Stimulated activated CD4-positive, alpha-beta T cell treated with anti-CD3 and anti-CD28 coated beads, Interleukin-4, amount 100 ng/mL, for 4 hours (primary cell): ENCODE measurements around the gene MYO5C.

Source experiments
- DNase-seq, 2 experiments: peaks; one replicate each; pipeline ENCODE4 v3.0.0-alpha.2; 2020

The MYO5C gene, protein sequence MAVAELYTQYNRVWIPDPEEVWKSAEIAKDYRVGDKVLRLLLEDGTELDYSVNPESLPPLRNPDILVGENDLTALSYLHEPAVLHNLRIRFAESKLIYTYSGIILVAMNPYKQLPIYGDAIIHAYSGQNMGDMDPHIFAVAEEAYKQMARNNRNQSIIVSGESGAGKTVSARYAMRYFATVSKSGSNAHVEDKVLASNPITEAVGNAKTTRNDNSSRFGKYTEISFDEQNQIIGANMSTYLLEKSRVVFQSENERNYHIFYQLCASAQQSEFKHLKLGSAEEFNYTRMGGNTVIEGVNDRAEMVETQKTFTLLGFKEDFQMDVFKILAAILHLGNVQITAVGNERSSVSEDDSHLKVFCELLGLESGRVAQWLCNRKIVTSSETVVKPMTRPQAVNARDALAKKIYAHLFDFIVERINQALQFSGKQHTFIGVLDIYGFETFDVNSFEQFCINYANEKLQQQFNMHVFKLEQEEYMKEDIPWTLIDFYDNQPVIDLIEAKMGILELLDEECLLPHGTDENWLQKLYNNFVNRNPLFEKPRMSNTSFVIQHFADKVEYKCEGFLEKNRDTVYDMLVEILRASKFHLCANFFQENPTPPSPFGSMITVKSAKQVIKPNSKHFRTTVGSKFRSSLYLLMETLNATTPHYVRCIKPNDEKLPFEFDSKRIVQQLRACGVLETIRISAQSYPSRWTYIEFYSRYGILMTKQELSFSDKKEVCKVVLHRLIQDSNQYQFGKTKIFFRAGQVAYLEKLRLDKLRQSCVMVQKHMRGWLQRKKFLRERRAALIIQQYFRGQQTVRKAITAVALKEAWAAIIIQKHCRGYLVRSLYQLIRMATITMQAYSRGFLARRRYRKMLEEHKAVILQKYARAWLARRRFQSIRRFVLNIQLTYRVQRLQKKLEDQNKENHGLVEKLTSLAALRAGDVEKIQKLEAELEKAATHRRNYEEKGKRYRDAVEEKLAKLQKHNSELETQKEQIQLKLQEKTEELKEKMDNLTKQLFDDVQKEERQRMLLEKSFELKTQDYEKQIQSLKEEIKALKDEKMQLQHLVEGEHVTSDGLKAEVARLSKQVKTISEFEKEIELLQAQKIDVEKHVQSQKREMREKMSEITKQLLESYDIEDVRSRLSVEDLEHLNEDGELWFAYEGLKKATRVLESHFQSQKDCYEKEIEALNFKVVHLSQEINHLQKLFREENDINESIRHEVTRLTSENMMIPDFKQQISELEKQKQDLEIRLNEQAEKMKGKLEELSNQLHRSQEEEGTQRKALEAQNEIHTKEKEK (N-terminal part only)

DNA sequence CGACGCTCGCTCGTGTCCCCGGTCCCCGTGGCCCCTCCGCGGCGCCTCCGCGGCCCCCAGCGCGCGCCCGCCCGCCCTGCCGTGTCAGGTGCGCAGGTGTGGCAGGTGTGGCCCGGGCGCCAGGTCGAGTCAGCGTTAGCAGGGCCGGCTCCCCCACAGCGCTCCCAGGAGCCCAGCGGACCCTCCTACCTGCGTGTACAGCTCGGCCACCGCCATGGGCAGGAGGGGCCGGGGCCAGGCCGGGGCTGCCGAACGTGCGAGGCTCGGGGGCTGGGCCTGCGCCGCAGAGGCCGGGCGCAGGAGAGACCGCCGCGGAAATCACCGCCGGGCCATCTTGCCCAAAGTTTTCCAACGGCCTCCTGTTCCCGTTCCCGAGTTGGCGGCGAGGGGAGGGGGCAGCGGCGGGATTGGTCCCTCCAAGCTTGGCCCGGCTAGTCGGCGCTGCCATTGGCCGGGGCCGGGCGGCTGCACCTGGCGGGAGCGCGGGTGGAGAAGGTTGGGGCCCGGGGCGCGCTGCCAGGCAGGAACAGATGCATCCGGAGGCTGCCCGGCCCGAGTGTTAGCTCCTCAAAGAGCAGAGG lies at the start of gene MYO5C:
MYO5C (minus strand) TSS at position 384 of the 581 bp plus-strand sequence; CDS start at position 216, 168 bp downstream.
- DNase-seq, result no peak

GRCh38 chr15:52344592-52344991 lies 49.0 kb upstream of the MYO5C start:
- DNase-seq, result no peak

GRCh38 chr15:52343831-52344230 lies 48.2 kb upstream of the MYO5C start:
- DNase-seq, result no peak

GRCh38 chr15:52340093-52340492 lies 44.5 kb upstream of the MYO5C start:
- DNase-seq, result no peak

- no peak for DNase-seq
These were observed 43.3 kb upstream of the MYO5C start for GRCh38 chr15:52338891-52339290.

DNA sequence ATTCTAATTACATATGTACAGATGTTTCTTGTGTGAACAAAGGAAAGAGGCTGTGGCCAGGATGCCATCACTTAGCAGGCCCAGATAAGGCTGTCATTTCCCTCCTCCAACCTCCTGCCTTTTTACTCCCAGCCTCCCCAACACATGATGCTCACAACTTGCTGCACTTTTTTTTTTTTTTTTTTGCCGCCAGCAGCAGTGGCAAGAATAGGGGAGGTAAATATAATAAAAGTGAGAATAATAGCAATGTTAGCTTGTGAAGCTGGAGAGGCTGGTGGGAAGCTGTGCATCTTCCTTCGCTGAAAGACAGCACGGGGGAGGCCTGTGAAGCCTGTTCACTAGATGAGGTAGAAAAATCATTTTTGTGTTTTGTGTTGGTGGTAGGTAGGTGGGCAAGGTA lies 42.5 kb upstream of the MYO5C start:
- DNase-seq, result no peak

DNA sequence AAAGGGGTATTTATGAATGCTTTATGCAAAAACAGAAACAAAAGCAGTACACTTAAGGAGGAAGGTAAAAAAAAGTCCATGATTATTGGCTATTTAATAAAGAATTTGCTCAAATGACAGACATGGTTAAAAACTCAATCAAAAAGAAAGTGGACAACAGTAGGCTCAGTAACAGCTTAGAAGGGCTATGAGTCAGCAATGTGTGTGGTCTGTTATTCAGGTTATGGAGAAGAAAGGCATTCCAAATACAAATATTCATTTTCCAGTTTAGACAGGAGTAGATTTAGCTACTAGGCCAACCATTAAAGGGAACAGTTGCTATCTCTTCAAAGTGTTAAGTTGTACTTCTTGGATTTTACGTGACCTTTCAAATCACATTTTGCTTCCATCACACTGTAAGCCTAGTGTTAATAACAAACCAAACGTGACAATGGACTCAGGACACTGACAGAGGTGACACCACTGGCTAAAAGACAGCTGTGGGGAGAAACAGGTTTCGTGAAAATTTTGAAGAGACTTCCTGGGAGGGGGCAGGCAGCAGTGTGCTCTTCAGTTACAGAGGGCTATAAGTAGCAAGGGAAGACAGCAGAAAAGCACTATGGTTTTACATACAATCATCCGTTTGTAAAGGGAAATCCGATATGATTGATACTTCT lies 41.7 kb upstream of the MYO5C start:
- no peak for DNase-seq

DNA sequence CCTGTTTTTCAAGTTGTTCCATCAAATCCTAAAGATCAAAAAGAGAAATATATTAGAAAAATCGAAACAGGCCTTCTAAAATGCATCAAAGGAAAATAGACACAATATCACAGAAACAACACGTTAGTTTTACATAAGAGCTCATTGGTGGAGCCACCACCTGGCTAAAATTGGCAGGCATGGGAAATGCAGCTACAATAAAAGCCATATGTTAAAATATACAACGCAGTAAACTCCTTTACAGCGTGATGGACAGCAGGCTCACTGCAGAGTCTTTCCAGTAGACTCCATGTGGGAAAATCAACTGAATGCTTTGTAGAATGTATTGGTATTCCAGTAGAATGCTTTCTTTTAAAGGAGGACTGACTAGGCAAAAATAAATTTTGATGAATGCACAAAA lies 40.9 kb upstream of the MYO5C start:
- no peak for DNase-seq

- DNase-seq, result no peak
These were observed 39.0 kb upstream of the MYO5C start for GRCh38 chr15:52334491-52335160.

DNA sequence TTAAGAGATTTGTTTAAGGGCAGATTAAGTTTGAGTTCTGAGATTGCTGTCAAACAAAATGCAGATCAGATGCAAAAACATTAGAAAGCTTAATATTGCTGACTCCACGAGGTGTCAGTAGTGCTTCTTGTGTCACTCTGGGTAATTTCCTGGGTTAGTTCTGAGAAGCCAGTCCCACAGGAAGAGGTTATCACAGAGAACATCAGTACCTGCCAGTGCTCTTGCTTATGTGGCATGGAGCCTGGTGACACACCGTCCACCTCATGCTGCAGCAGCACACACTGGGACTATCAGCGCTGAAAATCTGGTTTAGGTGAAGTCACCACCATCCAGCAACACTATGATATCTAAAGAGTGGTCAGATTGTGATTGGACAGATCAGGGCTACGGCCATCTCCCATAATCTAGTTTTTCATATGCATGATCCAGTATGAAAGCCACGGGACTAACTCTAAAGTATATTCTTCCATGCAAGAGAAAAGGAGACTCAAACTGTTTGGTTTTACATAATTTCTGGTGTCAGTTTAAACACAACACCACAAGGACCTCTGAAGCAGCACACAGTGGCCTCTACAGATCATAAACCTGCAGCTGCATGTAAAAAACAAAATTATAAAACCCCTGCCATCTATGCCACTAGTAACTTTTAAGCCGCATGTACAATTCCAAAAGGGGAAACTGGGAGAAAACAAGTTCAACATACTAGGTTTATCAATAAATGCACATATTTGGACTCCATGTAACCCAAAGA lies 36.1 kb upstream of the MYO5C start:
- DNase-seq, result peak; percentile 18 to 50

GRCh38 chr15:52329987-52330386 lies 34.4 kb upstream of the MYO5C start:
- DNase-seq, result no peak

DNA sequence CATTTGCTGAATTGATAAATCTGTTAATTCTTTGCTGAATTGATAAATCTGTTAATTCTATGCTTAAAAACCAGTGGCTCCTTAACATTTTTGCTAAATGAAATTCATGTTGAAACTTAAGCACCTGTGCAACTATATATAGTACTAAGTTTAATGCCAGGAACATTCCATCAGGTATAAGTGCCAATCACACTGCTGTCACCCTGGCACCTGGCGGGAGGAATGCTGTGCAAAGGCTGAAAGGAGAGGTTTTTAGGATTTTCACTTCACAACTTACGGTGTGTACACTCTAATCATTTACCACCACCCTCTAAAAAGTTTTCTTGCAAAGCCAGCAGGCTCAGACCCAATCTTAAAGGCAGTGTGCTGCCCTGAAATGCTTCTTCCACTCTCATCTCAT lies 33.5 kb upstream of the MYO5C start:
- no peak for DNase-seq

- DNase-seq, result no peak
These were observed 33.1 kb upstream of the MYO5C start for GRCh38 chr15:52328680-52329079.

- no peak for DNase-seq
These were observed 31.2 kb upstream of the MYO5C start for GRCh38 chr15:52326756-52327155.

- no peak for DNase-seq
These were observed 28.5 kb upstream of the MYO5C start for GRCh38 chr15:52324109-52324508.

GRCh38 chr15:52318729-52319500 lies 23.3 kb upstream of the MYO5C start:
- DNase-seq, result no peak

DNA sequence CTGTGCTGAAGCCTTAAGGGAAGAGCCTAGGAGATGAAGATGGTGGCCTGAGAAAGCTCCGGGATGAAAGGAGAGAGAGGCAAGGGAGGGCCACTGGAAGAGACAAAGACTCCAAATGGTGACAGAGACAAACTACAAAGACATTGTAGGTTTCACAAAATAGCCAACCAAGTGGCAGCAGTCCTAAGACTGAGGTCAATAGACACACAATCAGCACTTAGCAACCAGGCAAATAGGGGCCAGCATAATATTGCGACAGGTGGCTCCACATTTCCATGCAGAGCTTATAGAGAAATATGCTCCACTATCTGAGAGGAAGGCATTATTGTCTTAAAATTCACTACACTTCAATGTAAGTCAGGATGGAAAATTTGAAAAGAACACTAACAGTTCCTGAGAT lies 22.1 kb upstream of the MYO5C start:
- no peak for DNase-seq

- DNase-seq, result no peak
These were observed 21.4 kb upstream of the MYO5C start for GRCh38 chr15:52317022-52317421.

DNA sequence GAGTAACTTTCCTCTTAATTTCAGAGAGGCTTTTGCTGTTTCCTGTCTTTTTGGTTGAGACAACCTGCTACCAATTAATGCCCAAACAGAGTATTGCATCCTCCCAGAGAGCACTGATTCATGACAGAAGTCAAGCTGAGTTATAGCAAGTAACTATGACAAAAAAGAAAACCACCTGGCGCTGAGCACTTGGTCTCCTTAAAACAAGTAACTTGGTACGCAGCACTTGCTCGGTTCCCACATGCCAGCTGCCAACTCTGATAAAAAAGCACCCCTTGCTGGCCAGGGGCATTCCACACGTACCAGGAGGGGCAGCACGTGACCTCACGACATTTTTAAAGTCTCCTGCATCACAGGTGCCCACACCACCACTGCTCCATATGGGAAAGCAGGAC lies 13.5 kb upstream of the MYO5C start:
- DNase-seq, result no peak
